Inflammatory macrophage treated with lipopolysaccharide for 1 hour (primary cell): ENCODE data around the gene DIAPH1.

Experiments
- DNase-seq, 2 donors: peaks; one replicate each; pipeline ENCODE4 v3.0.0-alpha.2; 2020 to 2022

Gene DIAPH1

GRCh38 chr5:141477044-141477575 is 141.7 kb downstream of the DIAPH1 start:
- no peak for DNase-seq

GRCh38 chr5:141476132-141476911 is 142.5 kb downstream of the DIAPH1 start:
- DNase-seq = peak; percentile 18 to 25

GRCh38 chr5:141475625-141476131 is 143.1 kb downstream of the DIAPH1 start, which contains the start of gene PCDHGC3:
Gene PCDHGC3 (plus strand): TSS chr5:141475966. CDS start chr5:141476117, 151 bp downstream.
- peak; percentile 72 to 77 for DNase-seq

- no peak for DNase-seq
Measured at GRCh38 chr5:141465351-141465750, 153.4 kb downstream of the DIAPH1 start.
